GM23338 (cell line): ENCODE measurements around the gene PARD3.

Source experiments
- CREB1 ChIP-seq: fragments of 250-450 bp; sonication (Bioruptor Pico); IDR thresholded peaks from 2 replicates; pipeline ENCODE4 v1.5.0; 2020; ENCODE audit warnings: low read depth, mild to moderate bottlenecking, moderate library complexity
- CTCF ChIP-seq, 2 experiments: fragments of 200-600 bp in 1 of 2; sonication (generic) in 1 of 2; conservative IDR thresholded peaks; 2 replicates each; pipeline versions ENCODE4 v1.5.1 to v1.6.1; 2016 to 2017; ENCODE audit warnings: antibody characterized with exemption in 2 of 2, low read depth in 2 of 2, mild to moderate bottlenecking in 2 of 2, moderate library complexity in 1 of 2
- EZH2 ChIP-seq: fragments of 200-600 bp; sonication (generic); IDR thresholded peaks from one replicate; pipeline ENCODE4 v1.8.0; 2017; ENCODE audit warnings: antibody characterized with exemption, mild to moderate bottlenecking, low read depth; ENCODE audit not compliant: unreplicated experiment
- JUNB ChIP-seq: IDR thresholded peaks from one replicate; pipeline ENCODE4 v1.6.1; 2016; ENCODE audit warnings: antibody characterized with exemption; ENCODE audit not compliant: unreplicated experiment
- POLR2AphosphoS5 ChIP-seq: IDR thresholded peaks from 2 replicates; pipeline ENCODE4 v1.6.1; 2016; ENCODE audit warnings: antibody characterized with exemption, low read depth
- REST ChIP-seq: IDR thresholded peaks from one replicate; pipeline ENCODE4 v1.6.1; 2018; ENCODE audit warnings: antibody characterized with exemption; ENCODE audit not compliant: unreplicated experiment
- STAT1 ChIP-seq: IDR thresholded peaks from one replicate; pipeline ENCODE4 v1.6.1; 2016; ENCODE audit warnings: antibody characterized with exemption; ENCODE audit not compliant: unreplicated experiment
- ZNF331 ChIP-seq: fragments of 250-450 bp; sonication (Bioruptor Pico); IDR thresholded peaks from 2 replicates; pipeline ENCODE4 v1.5.0; 2020; ENCODE audit warnings: low read depth, mild to moderate bottlenecking, moderate library complexity

GRCh38 chr10:34089253-34089652 lies 725.8 kb downstream of the PARD3 start:
- TF ChIP-seq STAT1: no peak
- TF ChIP-seq ZNF331 (CRISPR knock-in tag): no peak
- no peak for TF ChIP-seq CREB1 (CRISPR knock-in tag)
- TF ChIP-seq CTCF (conservative IDR thresholded peaks at IDR 0.05; ENCODE audit: low read depth in 2 of 2): no peak
- TF ChIP-seq POLR2AphosphoS5: no peak
- no peak for TF ChIP-seq REST
- TF ChIP-seq JUNB: no peak
- TF ChIP-seq EZH2: no peak
